SK-N-SH (cell line): ENCODE measurements around the gene LRRC32. TPM values are rescaled to one million over a fixed set of nuclear protein-coding genes. Genes with fewer than 3 reads are reported as not detected.

Experiments used
- CTCF ChIA-PET: fragments of 300-600, 350-600 bp; formaldehyde crosslinking; extraction: SDS; loops from one replicate; lab custom pipeline; 2021; lab: Yijun Ruan, JAX
- POLR2A ChIA-PET: fragments of 350-600 bp; sonication (Branson Sonifier 250); formaldehyde crosslinking; extraction: SDS; loops from one replicate; lab custom pipeline; 2020; ENCODE audit warnings: antibody characterized with exemption, inconsistent platforms; lab: Yijun Ruan, JAX
- DNase-seq: peaks from one replicate; pipeline ENCODE4 v3.0.0; 2012
- H2AFZ ChIP-seq: fragments of 200-600 bp; sonication (generic); 2 replicates; pipeline ENCODE4 v1.8.1; 2016; ENCODE audit warnings: antibody characterized with exemption, mild to moderate bottlenecking, low read depth
- H3F3A ChIP-seq: fragments of 200-600 bp; sonication (generic); replicated peaks from 2 replicates; pipeline ENCODE3; 2016; ENCODE audit warnings: antibody characterized with exemption, mild to moderate bottlenecking; ENCODE audit not compliant: insufficient read depth
- H3K27ac ChIP-seq, 2 experiments: fragments of 200-500 bp in 1 of 2; fragments of 200-600 bp in 1 of 2; sonication (Bioruptor generic) in 1 of 2; sonication (generic), shearing (Covaris generic) in 1 of 2; 2 replicates each; pipeline versions ENCODE4 v1.5.1 to v1.6.1; 2014 to 2016; ENCODE audit warnings: low read depth in 2 of 2, inconsistent platforms in 1 of 2, low read length in 1 of 2, mild to moderate bottlenecking in 1 of 2, mixed read lengths in 1 of 2
- H3K27me3 ChIP-seq: fragments of 200-600 bp; sonication (generic), shearing (Covaris generic); 2 replicates; pipeline ENCODE4 v1.6.1; 2016; ENCODE audit warnings: mixed run types; ENCODE audit not compliant: insufficient read depth
- H3K36me3 ChIP-seq, 2 experiments: fragments of 200-500 bp in 1 of 2; fragments of 200-600 bp in 1 of 2; sonication (Bioruptor generic) in 1 of 2; sonication (generic) in 1 of 2; replicated peaks in 1 of 2; 2 replicates each; pipeline versions ENCODE3 to v1.5.1; 2014 to 2016; ENCODE audit warnings: low read length in 1 of 2, mild to moderate bottlenecking in 1 of 2; ENCODE audit not compliant: insufficient read depth in 2 of 2, control insufficient read depth in 1 of 2
- H3K4me1 ChIP-seq, 2 experiments: fragments of 200-500 bp in 1 of 2; fragments of 200-600 bp in 1 of 2; sonication (Bioruptor generic) in 1 of 2; sonication (generic), shearing (Covaris generic) in 1 of 2; 2 replicates each; pipeline versions ENCODE4 v1.5.1 to v1.6.1; 2014 to 2016; ENCODE audit warnings: low read depth in 1 of 2, low read length in 1 of 2, mixed run types in 1 of 2; ENCODE audit not compliant: insufficient read depth in 2 of 2, control insufficient read depth in 1 of 2
- H3K4me2 ChIP-seq: fragments of 200-600 bp; sonication (generic), shearing (Covaris generic); 2 replicates; pipeline ENCODE4 v1.6.1; 2017; ENCODE audit warnings: mixed run types
- H3K4me3 ChIP-seq, 2 experiments: fragments of 200-500 bp in 1 of 2; fragments of 200-600 bp in 1 of 2; sonication (Bioruptor generic) in 1 of 2; sonication (generic), shearing (Covaris generic) in 1 of 2; 2 replicates each; pipeline versions ENCODE4 v1.5.1 to v1.8.1; 2014 to 2016; ENCODE audit warnings: low read depth in 2 of 2, inconsistent platforms in 1 of 2, low read length in 1 of 2, mild to moderate bottlenecking in 1 of 2, mixed read lengths in 1 of 2, moderate library complexity in 1 of 2
- H3K79me2 ChIP-seq: fragments of 200-600 bp; sonication (generic); 2 replicates; pipeline ENCODE4 v1.8.1; 2017; ENCODE audit warnings: mild to moderate bottlenecking; ENCODE audit not compliant: insufficient read depth
- H3K9ac ChIP-seq: fragments of 200-600 bp; sonication (generic); 2 replicates; pipeline ENCODE4 v1.6.1; 2017; ENCODE audit warnings: mixed run types
- H3K9me2 ChIP-seq: fragments of 200-600 bp; sonication (generic); 2 replicates; pipeline ENCODE4 v1.6.1; 2017; ENCODE audit warnings: mixed run types
- H3K9me3 ChIP-seq: fragments of 200-600 bp; sonication (generic); 2 replicates; pipeline ENCODE4 v1.6.1; 2017; ENCODE audit warnings: mixed run types, mild to moderate bottlenecking, moderate library complexity
- H4K20me1 ChIP-seq: fragments of 200-600 bp; sonication (generic); 2 replicates; pipeline ENCODE4 v1.6.1; 2017; ENCODE audit warnings: mild to moderate bottlenecking, mixed run types; ENCODE audit not compliant: insufficient read depth
- CHD2 ChIP-seq: fragments of 150-350 bp; IDR thresholded peaks from 2 replicates; pipeline ENCODE4 v1.6.1; 2018; ENCODE audit warnings: low read length; ENCODE audit not compliant: partially characterized antibody
- EP300 ChIP-seq, 2 experiments: IDR thresholded peaks; 2 replicates each; pipeline versions ENCODE4 v1.4.0 to v1.6.1; 2012; ENCODE audit warnings: borderline replicate concordance in 1 of 2, low read depth in 1 of 2, low read length in 1 of 2
- EZH2phosphoT487 ChIP-seq: fragments of 200-600 bp; sonication (generic); IDR thresholded peaks from 2 replicates; pipeline ENCODE4 v1.6.1; 2017; ENCODE audit warnings: low read depth, mixed run types, mild to moderate bottlenecking, antibody characterized with exemption, moderate library complexity, borderline replicate concordance
- FOSL2 ChIP-seq: IDR thresholded peaks from 2 replicates; pipeline ENCODE4 v1.4.0; 2012; ENCODE audit warnings: low read depth, mild to moderate bottlenecking, moderate library complexity, borderline replicate concordance
- GATA2 ChIP-seq: sonication (generic); formaldehyde crosslinking; IDR thresholded peaks from 2 replicates; pipeline ENCODE4 v1.5.0; 2020; ENCODE audit warnings: mild to moderate bottlenecking, missing genetic modification reagents
- JUND ChIP-seq: IDR thresholded peaks from 2 replicates; pipeline ENCODE4 v1.4.0; 2012
- MEF2A ChIP-seq: IDR thresholded peaks from 2 replicates; pipeline ENCODE4 v1.4.0; 2012; ENCODE audit warnings: low read depth, borderline replicate concordance
- NFIC ChIP-seq: IDR thresholded peaks from 2 replicates; pipeline ENCODE4 v1.4.0; 2012; ENCODE audit warnings: borderline replicate concordance
- TAF1 ChIP-seq: IDR thresholded peaks from 2 replicates; pipeline ENCODE4 v1.6.1; 2012; ENCODE audit warnings: low read depth, mild to moderate bottlenecking, low read length, moderate library complexity, borderline replicate concordance
- TEAD4 ChIP-seq: IDR thresholded peaks from 2 replicates; pipeline ENCODE4 v1.4.0; 2012; ENCODE audit warnings: mild to moderate bottlenecking, borderline replicate concordance; ENCODE audit not compliant: insufficient read depth
- ZBTB33 ChIP-seq: IDR thresholded peaks from 2 replicates; pipeline ENCODE4 v1.4.0; 2012; ENCODE audit warnings: low read depth, borderline replicate concordance
- WGBS: methylation state at CpG from one replicate; pipeline ENCODE4 v1.1.6; 2017; ENCODE audit warnings: low lambda C conversion rate; 5-methylcytosine and 5-hydroxymethylcytosine counted together
- polyA plus RNA-seq, 3 experiments: library from polyadenylated mRNA; depleted of rRNA; stranded (reverse); fragments of >200 nt; gene quantifications; 2 replicates each; pipeline ENCODE4 v1.2.3, GENCODE V29; 2012

Gene LRRC32
- polyA plus RNA-seq, 1 of the 3 experiments (the other 2 are of a cell fraction) = 0.43 TPM

- CTCF ChIA-PET = interaction anchor here (0.9 to 2.3 kb wide), 5 partner anchors 10 to 96 kb away, joined by 3 to 6 read pairs (median 3); no protein-coding TSS in a partner anchor
- H3K4me1 ChIP-seq = peaks cover 5 to 21% of the 10 kb centered on the region in 2 experiments; a peak in 2 of 4 replicates
These were observed 44.9 kb downstream of the LRRC32 start for GRCh38 chr11:76625472-76626186.

GRCh38 chr11:76624500-76625379 is 45.8 kb downstream of the LRRC32 start:
- peak; percentile 49 for DNase-seq
- H3K9me2 ChIP-seq = no peaks in the 10 kb centered on the region
- no peaks in the 10 kb centered on the region for H3K79me2 ChIP-seq
- H3K9me3 ChIP-seq = no peaks in the 10 kb centered on the region
- H3K4me1 ChIP-seq = peaks cover 5 to 21% of the 10 kb centered on the region in 2 experiments; a peak in 2 of 4 replicates
- H3K9ac ChIP-seq = no peak overlapping the region
- H3F3A ChIP-seq = no peaks in the 10 kb centered on the region
- peak overlapping the region in 1 of 2 experiments; percentile 19; a peak in 1 of 4 replicates for H3K27ac ChIP-seq
- POLR2A ChIA-PET = no interaction called here
- no peaks in the 10 kb centered on the region for H3K27me3 ChIP-seq
- H3K4me3 ChIP-seq = no peak overlapping the region
- TF ChIP-seq JUND (no peak), GATA2 (CRISPR knock-in tag) (peak; percentile 68), EZH2phosphoT487 (no peak), FOSL2 (no peak), TEAD4 (no peak), CHD2 (no peak), EP300 (IDR thresholded peaks at IDR 0.05; ENCODE audit: borderline replicate concordance in 1 of 2, low read depth in 1 of 2, low read length in 1 of 2) (0 out of 4 replicates have a peak, but pooled peaks of 1 of the 2 experiments have one; percentile 13), MEF2A (no peak), NFIC (no peak)
- no peak overlapping the region for H3K4me2 ChIP-seq
- CTCF ChIA-PET = interaction anchor here (0.8 to 2.3 kb wide), 6 partner anchors 9 to 97 kb away, joined by 3 to 6 read pairs (median 3); no protein-coding TSS in a partner anchor
- H2AFZ ChIP-seq = no peak overlapping the region
- WGBS = 88% methylated on average over 13 of the region's 15 CpGs
- no peaks in the 10 kb centered on the region for H4K20me1 ChIP-seq
- H3K36me3 ChIP-seq = no peaks in the 10 kb centered on the region

More at GRCh38 chr11:76625472-76626186, 44.9 kb downstream of the LRRC32 start:
- no peak overlapping the region for H3K4me2 ChIP-seq
- H3K9ac ChIP-seq = no peak overlapping the region
- WGBS = 80% methylated on average over 1 of the region's 1 CpG
- no peaks in the 10 kb centered on the region for H3F3A ChIP-seq
- no peaks in the 10 kb centered on the region for H3K27me3 ChIP-seq
- no peak overlapping the region; a peak in 1 of 4 replicates for H3K27ac ChIP-seq
- no peaks in the 10 kb centered on the region for H3K36me3 ChIP-seq
- POLR2A ChIA-PET = no interaction called here
- no peaks in the 10 kb centered on the region for H3K9me2 ChIP-seq
- DNase-seq = no peak
- no peaks in the 10 kb centered on the region for H3K79me2 ChIP-seq
- TF ChIP-seq GATA2 (CRISPR knock-in tag) (no peak), TAF1 (no peak), TEAD4 (no peak), ZBTB33 (no peak), JUND (no peak)
- no peaks in the 10 kb centered on the region for H3K9me3 ChIP-seq
- H3K4me3 ChIP-seq = no peak overlapping the region
- no peaks in the 10 kb centered on the region for H4K20me1 ChIP-seq
- no peak overlapping the region for H2AFZ ChIP-seq
